Progenitor cell of endocrine pancreas (in vitro differentiated cells): ENCODE measurements around the gene MCTS1. TPM values are rescaled to one million over a fixed set of nuclear protein-coding genes. Genes with fewer than 3 reads are reported as not detected.

ENCODE experiments used
- DNase-seq: peaks from one replicate; pipeline ENCODE4 v3.0.0; 2021; ENCODE audit warnings: low spot score; ENCODE audit not compliant: unreplicated experiment
- H3K27ac Mint-ChIP-seq: 2 replicates; pipeline ENCODE4 v1.8.0; 2021; ENCODE audit warnings: mild to moderate bottlenecking, moderate library complexity, mixed read lengths
- H3K27me3 Mint-ChIP-seq: 2 replicates; pipeline ENCODE4 v1.8.0; 2021; ENCODE audit warnings: mixed read lengths
- H3K36me3 Mint-ChIP-seq: 2 replicates; pipeline ENCODE4 v1.8.0; 2022; ENCODE audit warnings: mixed read lengths; ENCODE audit not compliant: insufficient read depth
- H3K4me1 Mint-ChIP-seq: 2 replicates; pipeline ENCODE4 v1.8.0; 2021; ENCODE audit warnings: low read depth, mixed read lengths
- H3K4me3 Mint-ChIP-seq: 2 replicates; pipeline ENCODE4 v1.8.0; 2021; ENCODE audit warnings: low read depth, mild to moderate bottlenecking, moderate library complexity, mixed read lengths
- H3K9me3 Mint-ChIP-seq: 2 replicates; pipeline ENCODE4 v1.8.0; 2021; ENCODE audit warnings: low read depth, mixed read lengths
- total RNA-seq: library from RNA; stranded (reverse); gene quantifications from 2 replicates; pipeline ENCODE4 v1.2.1, GENCODE V29; 2021
- TF ChIP-seq, protein P1 (sequence below): fragments of 200-600 bp; sonication (generic); IDR thresholded peaks from one replicate; pipeline ENCODE4 v1.5.0; 2021; ENCODE audit warnings: antibody characterized with exemption, mild to moderate bottlenecking; ENCODE audit not compliant: unreplicated experiment

The MCTS1 gene
- total RNA-seq, 1 donor from 2014 or later, result 35.0 TPM

DNA sequence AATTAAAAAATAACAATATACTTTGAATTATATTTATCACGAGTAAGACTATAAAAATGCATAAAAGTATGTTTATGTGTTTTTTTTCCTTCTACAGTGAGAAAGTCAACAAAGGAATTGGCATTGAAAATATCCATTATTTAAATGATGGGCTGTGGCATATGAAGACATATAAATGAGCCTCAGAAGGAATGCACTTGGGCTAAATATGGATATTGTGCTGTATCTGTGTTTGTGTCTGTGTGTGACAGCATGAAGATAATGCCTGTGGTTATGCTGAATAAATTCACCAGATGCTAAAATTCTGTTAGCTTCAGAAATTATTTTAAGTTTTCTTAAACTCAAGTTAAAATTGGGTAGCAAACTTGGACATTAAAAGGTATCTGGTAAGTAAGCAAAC, 8.2 kb downstream of the MCTS1 start:
- TF ChIP-seq, protein P1, sequence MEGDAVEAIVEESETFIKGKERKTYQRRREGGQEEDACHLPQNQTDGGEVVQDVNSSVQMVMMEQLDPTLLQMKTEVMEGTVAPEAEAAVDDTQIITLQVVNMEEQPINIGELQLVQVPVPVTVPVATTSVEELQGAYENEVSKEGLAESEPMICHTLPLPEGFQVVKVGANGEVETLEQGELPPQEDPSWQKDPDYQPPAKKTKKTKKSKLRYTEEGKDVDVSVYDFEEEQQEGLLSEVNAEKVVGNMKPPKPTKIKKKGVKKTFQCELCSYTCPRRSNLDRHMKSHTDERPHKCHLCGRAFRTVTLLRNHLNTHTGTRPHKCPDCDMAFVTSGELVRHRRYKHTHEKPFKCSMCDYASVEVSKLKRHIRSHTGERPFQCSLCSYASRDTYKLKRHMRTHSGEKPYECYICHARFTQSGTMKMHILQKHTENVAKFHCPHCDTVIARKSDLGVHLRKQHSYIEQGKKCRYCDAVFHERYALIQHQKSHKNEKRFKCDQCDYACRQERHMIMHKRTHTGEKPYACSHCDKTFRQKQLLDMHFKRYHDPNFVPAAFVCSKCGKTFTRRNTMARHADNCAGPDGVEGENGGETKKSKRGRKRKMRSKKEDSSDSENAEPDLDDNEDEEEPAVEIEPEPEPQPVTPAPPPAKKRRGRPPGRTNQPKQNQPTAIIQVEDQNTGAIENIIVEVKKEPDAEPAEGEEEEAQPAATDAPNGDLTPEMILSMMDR, result no peak
- no peak overlapping the region for H3K4me3 Mint-ChIP-seq

DNA sequence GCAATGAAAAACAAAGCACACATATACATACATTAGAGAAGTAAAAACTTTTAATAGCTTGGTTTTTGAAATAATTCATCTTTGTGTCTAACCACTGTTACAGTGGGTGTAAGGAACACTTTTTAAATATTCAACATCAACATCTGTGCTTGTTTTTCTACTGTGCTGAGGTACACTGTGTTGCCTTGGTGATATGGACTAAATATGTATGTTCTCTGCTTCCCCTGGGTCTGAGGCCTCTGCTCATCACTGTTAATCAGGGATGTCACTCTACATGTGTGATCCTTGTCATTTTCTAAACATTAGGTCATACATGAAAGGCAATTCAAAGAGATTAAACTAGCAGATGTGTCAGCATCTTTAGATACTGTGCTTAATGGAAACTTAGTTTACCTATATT, 10.9 kb downstream of the MCTS1 start:
- Mint-ChIP-seq H3K4me1 (no peaks in the 10 kb centered on the region), H3K27ac (no peak overlapping the region), H3K4me3 (no peak overlapping the region), H3K36me3 (peaks cover 9% of the 10 kb centered on the region), H3K27me3 (no peaks in the 10 kb centered on the region), H3K9me3 (peaks cover 5% of the 10 kb centered on the region)
- no peak for DNase-seq
- TF ChIP-seq, protein P1, result no peak

More for the DNA sequence above, 8.2 kb downstream of the MCTS1 start:
- Mint-ChIP-seq H3K9me3 (peaks cover 3% of the 10 kb centered on the region), H3K27ac (no peak overlapping the region), H3K27me3 (no peaks in the 10 kb centered on the region), H3K36me3 (peaks cover 8% of the 10 kb centered on the region), H3K4me1 (no peaks in the 10 kb centered on the region)
- no peak for DNase-seq

DNA sequence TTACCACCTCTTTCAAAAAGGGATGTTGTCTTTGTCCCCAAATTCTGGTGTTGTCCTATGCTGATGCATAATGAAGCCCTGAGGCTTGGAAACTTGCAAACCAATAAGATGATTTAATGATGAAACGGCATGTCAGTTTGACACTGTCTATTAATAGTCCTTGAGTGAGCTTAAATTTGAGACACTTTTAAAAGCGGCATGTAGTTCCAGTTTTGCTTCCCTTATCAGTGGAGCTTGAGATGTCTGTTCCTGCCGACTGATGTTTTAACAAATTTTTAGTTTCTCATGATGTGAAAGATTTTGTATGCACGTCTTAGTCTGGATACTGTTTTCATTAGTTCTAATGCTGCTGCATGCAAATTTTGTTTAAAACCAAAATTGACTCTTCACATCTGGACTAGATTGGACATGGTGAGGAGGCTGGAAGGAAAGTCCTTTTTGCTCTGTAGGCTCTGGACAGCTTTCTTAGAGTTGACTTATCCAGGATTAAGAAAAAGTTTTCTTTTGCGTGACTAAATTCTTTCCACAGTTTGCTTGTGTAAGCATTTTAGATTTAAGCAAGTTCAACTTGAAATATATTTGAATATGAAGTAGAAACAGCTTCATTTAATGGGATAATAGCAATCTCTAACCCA, 14.2 kb downstream of the MCTS1 start:
- Mint-ChIP-seq H3K9me3 (peaks cover 5% of the 10 kb centered on the region), H3K4me1 (no peaks in the 10 kb centered on the region), H3K4me3 (no peak overlapping the region), H3K36me3 (peaks cover 7% of the 10 kb centered on the region), H3K27ac (no peak overlapping the region), H3K27me3 (no peaks in the 10 kb centered on the region)
- TF ChIP-seq, protein P1, result no peak
- no peak for DNase-seq

DNA sequence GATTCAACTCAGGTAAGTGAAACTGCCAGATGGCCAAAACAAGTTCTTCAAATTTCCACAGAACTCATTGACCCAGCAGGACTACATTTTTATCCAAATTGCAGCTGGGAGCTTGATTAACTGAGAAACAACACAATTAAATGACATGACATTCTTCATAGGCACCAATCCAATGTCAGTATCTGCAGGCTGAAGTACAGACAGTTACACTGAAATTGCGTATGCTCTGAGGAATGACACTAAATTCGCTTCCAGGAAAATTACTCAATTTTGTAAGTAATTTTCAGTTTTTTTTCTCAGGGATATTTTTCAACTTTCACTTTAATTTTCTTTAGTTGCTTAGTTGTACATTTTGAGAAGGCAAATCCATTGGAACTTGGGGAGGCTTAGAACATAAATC, 21.5 kb downstream of the MCTS1 start:
- DNase-seq, result no peak
- Mint-ChIP-seq H3K27ac (no peak overlapping the region), H3K9me3 (peaks cover 2% of the 10 kb centered on the region), H3K27me3 (no peaks in the 10 kb centered on the region), H3K4me3 (no peak overlapping the region), H3K36me3 (no peaks in the 10 kb centered on the region), H3K4me1 (peaks cover 3% of the 10 kb centered on the region)
- TF ChIP-seq, protein P1, result no peak

DNA sequence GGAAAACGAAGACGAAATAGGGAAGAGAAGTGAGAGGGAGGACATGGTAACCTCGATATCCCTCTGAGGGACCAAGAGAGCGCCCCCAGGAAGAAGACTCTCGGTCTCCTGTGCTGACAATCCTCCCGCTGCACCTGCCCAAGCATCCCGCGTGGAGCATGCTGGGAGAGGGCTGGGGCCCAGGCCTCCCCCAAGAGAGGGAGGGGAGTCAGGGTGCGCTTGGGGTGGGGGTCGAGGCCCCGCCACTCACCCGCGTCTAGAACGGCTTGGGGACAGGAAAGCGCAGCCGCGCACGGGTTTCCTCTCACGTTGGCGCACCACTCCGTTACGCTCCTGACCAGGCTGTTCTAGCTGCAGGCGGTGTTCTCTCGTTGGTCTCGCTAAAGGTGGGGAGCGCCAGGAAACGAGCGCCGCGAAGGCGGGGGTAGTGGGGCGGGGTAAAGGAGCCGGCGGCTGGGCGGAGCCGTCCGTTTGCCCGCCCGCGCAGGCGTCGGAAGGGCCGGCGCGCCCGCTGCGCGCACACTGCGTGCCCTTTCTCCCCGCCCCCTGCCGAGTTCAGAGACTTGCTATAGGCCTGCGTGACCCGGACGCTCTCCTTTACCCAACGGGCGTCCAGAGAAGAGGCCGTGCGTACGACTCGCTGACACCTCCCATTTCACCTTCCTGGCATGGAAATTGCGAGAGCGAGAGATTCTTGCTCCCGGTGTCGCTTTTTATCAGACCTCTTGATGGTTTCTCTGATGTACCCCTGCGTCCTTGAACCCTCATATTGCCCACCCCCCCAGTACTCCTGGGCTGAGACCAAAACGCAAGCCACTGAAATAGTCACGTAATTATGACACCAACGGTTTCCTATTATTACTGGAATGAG, 26.0 kb downstream of the MCTS1 start, which contains the start of gene C1GALT1C1:
C1GALT1C1 (minus strand) TSS at position 388 of the 871 bp plus-strand sequence. CDS start 2,888 bp downstream, outside the sequence.
- DNase-seq, result peak; percentile 74
- no peaks in the 10 kb centered on the region for H3K27me3 Mint-ChIP-seq
- H3K4me1 Mint-ChIP-seq, result peaks cover 3% of the 10 kb centered on the region
- peak within 1 kb of the TSS; percentile 83 for H3K4me3 Mint-ChIP-seq
- peak within 1 kb of the TSS; percentile 97 for H3K27ac Mint-ChIP-seq
- no peaks in the 10 kb centered on the region for H3K36me3 Mint-ChIP-seq
- TF ChIP-seq, protein P1, result no peak
- peaks cover 3% of the 10 kb centered on the region for H3K9me3 Mint-ChIP-seq
